NCI-H226 (cell line): Measurements from ENCODE around the gene RBP2.

ENCODE experiments used
- DNase-seq: peaks from one replicate; pipeline ENCODE4 v3.0.0-alpha.2; 2015

The RBP2 gene

DNA sequence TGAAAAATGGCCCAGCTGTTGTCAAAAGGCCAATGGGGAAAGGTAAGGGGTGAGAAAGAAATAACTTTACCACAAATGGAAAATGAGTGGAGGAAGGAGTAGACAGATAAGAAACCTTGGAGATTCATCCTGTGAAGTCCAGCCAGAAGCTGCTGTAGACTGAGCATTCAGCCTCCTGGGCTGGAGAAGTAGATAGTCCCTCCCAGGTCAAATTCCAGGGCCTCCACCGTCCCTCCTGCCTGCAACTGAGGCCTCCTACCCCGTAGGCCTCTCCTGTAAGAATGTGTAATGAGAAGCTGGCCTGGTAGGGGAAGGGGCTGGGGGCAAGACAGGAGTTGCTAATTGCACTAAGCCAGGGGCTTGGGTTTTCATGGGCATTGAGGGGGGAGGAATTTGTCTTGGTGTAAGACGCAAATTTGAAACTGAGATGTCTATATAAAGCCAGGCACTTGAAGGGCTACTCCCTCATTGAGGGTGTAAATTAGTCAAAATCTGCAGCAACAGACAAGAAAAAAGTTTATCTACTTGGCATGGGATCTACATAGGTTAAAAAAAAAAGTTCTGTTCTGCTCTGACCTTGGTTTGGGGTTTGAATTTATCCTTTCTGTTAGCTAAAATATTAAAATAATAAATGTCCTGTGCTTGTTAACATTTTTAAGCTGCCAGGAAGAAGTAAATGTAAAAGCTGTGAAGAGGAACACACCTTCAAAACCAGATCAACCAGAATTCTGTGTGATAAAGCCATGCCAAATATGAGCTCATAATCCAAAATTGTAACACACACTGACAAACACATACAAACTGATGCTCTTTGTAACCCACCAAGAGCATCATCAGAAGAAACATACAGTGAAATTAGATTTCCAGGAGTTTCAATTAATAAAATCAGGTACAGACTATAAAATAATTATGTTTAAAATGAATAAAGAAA lies 1.7 kb upstream of the RBP2 start:
- DNase-seq: peak; percentile 58

DNA sequence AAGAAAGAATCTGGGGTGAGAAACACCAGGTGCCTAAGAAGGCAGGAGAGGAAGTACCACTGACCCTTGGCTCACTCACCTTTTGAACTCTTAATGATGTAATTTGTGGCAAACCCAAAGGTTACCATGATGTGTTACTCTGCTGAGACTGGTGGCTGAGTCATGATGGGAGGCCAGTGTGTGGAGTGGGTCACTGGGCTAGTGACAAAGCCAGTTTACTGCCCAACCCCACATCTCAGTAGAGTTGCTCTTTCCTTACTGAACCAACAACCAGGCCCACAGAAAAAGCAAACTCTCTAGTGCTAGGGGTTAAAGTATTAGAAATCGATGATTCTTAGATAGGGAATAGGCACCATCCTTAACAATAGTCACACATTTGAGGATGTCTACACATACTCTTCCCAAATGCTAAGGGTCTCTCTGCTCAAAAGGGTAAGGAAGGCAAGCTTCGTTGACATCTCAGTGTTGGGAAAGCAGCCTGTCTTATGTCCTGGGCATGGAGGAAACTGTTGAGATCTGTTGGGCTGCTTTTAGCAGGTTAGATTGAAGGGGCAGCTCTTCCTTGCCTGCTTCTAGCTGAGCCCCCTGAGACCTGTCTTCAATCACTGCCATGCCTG lies 3.1 kb downstream of the RBP2 start:
- no peak for DNase-seq

DNA sequence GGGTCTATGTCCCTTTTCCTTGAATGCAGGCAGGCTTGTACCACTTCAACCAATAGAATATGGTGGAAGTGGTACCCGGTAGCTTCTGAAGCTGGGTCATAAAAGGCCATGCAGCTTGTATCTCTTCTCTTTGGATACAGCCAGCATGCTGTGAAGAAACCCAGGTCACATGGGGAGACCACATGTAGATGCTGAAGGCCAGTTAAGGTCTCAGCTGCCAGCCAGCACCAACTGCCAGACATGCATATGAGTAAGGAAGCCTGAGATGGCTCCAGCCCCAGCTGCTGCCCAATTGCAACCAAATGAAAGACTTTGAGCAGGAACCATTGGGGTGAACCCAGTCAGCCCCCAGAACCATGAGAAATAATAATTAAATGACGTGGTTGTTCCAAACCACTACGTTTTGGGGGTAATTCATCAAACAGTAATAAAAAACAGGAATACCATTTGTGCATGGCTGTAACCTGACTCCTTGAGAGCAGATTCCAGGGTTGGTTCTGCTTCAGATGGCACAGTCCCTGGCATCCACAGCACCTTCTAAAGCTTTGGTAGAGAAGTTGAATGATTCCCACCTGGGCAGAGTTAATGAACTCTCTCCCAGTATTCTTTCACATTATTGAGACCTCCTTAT lies 3.8 kb downstream of the RBP2 start:
- no peak for DNase-seq

DNA sequence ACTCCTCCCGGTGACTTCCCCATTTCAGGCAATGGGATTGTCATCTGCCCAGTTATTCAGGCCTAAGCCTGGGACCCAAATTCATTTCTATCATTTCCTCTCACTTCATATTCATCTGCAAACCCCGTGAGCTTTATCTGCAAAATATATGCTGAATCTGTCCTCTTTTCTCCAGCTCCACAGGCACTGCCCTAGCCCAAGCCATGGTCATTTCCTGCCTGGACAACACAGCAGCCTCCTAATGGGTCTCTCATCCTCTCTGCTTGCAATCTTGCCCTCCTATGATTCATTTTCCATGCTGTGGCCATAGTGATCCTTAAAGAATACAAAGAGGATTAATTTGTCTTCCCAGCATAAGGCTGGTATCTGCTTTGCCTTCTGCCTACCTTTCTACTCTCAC lies 6.1 kb downstream of the RBP2 start:
- peak; percentile 16 for DNase-seq

DNA sequence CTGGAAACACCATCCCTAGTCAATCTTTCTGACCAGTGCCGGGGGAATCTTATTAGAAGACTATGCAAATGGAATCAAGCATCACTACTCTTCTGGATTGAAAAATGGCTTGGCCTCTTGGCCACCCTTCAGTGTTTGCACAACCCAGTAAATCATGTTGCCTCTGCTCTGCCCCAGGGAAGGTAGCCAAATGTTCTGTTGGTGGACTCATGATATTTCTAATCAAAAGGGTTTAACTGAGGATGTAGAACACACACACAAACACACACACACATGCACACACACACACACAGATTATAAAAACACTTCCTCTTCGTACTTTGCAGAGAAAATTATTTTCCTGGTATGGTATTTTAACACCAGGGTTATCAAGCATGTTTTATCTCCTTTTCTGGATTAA lies 7.9 kb downstream of the RBP2 start:
- DNase-seq: no peak

DNA sequence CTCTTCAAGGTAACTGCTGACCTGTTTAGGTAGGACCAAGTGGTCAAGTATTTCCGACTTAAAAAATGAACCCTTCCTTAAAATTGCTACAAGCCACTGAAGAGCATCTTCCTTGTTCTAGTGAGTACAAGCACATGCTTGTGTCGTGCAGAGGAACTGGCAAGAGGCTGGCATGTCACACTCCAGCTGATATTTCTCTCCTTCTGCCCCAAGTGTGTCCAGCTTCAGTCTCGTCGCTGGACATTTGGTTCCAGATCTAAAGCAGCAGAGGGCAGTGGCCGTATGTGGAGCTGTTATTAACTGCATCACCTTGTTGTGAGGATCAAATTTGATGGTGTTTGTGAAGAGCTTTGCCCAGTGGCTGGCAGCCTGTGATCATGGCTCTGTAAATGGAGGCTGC lies 10.0 kb downstream of the RBP2 start:
- no peak for DNase-seq

DNA sequence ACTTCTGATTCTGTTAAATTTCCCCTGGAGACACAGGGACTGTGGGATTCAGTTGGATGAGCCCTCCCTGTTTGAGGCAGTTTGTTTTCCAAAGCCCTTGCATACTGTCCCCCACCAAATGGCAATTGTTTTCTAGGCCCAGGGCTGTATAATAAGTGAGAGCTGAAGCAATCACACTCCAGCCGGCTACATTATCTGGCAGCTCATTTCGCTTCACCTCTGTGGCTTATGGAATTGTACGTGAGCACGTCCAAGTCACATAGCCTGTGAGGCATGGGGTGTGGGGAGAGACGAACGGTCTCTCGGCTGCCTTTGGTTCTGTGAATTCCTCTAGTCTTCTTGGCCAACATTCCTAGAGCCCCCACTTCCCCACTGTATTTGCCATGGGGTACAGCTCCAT lies 10.7 kb downstream of the RBP2 start:
- no peak for DNase-seq

DNA sequence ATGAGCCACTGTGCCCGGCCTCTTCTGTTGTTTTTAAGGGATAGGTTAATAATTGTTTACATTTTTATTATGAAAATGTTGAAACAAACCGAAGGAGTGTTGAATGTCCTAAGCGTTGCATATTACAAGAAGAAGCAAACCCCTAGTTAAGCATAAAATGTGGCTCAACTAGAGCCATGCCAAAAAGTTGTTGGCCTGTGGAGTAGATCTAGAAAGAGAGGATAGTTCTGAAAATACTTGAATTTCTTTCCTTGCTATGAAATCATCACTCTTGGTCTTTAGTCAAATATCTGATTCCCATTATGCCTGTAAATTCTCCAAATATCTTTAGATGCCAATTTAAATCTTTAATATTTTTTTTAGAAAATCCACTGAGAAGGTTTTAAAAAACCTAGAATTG lies 12.8 kb downstream of the RBP2 start:
- no peak for DNase-seq

DNA sequence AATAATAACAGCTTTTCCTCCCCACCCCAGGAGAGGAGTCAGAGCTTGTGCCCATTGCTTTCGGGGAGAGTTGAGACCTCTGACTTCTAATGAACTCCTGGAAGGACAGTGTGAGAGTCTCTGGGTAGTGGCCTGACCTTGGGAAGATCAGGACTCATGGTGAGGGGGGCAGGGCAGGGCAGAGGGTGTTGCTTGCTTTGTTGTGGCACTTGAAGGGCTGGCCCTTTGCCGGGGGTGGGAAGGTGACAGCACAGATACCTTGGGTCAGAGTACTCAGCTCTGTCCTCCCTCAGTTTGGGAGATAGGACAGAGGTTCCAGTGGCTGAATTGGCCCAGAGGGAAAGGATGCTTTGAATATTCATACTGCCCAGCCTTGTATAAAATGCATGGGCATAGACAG lies 15.8 kb downstream of the RBP2 start:
- DNase-seq: no peak

DNA sequence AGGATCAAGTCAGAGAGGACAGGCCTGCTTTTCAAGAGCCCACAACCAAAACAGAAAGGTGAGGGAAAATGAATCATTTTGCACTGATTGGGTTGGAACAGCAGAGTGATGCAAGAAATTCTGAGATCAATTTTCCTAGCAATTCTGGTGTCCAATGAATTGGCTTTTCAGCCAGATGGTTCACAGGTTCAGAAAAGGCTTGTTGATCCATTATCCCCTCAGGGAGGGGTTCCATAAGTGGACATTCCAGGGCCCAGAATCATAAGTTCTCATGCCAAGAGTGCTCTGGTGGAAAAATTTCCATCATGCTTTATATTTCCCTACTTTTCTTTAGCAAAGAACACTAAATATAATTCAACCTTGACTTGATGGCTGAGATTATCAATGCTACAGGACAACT lies 16.2 kb downstream of the RBP2 start:
- no peak for DNase-seq

DNA sequence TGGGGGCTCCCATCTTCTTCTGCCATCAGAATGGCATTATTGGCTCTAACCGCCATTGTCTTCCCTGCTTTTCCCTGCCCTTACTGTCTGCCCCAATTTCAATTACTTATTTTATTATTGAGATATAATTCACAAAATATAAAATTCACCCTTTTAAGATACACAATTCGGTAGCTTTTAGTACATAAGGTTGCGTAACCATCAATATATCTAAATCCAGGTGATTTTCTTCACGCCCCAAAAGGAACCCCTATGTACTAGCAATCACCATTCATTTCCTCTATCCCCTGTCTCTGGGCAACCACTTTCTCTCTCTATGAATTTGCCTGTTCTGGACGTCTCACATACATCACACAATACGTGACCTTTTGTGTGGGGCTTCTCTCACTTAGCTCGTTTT lies 18.0 kb downstream of the RBP2 start:
- no peak for DNase-seq

DNA sequence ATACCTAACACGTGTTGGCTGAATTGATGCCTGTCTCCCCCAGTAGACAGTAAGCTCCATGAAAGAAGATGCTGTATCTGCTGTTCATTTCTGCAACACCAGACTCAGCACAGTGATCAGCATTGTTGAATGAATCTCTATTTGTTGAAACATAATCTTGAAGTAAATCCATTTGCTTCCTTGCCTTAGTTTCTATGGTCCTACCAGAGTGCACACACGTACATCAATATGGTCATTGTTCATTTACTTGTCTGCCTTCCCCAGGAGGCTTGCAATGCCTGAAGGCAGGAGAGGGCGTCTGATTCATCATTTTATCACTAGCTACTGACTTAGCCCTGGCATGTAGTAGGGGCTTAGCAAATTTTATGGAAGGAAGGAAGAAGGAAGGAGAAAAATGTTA lies 19.2 kb downstream of the RBP2 start:
- DNase-seq: peak; percentile 39

DNA sequence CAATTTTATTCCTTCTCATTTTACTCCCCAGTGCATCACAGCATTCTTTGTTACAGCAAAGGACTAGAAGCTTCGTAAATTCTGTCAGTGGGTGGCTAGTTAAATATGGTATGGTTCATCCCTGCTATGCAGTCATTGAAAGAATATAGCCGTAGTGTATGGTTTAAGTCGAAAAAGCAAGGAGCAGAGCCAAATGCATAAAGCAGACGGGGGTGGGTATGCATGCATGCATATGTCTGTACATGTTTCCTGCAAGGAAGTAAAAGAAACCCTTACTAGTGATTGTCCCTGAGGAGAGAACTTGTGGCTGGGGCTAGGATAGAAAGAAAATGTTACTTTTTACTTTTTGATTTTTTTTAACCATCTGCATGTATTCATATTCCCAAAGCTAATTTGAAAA lies 19.9 kb downstream of the RBP2 start:
- DNase-seq: no peak

DNA sequence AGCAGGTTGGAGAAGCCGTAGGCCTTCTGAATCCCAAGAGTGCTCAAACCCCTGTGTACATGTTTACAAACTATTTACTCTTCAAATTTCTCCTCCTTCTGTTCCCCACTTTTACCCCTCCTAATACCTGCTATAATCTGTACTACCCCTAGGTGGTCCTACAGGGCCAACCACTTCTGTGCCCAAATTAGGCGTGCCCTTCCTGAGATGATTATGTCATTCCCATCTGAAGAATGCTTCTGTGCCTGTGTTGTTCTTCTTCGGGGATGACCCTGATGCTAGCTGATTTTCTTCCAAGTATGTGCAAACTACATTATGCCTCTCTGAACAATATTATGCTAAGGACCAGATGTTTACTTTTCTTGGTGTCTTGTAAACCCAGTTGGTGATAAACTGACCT lies 20.5 kb downstream of the RBP2 start:
- no peak for DNase-seq

DNA sequence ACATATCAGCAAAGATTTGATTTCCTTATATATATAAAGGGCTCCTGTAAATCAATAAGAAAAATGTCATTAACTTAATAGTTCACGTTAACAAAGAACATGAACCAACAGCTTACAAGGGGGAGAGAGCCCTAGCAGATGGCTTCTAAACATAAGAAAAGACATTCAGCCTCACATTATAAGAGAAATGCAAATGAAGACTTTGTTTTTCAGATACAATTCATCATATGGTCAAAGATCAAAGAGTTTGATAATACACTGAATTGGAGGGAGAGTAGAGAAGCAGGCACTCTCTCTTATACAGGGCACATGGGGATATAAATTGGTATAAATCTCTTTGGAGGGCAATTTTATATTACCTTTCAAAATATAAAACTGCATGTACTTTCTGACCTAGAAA lies 21.1 kb downstream of the RBP2 start:
- DNase-seq: no peak

DNA sequence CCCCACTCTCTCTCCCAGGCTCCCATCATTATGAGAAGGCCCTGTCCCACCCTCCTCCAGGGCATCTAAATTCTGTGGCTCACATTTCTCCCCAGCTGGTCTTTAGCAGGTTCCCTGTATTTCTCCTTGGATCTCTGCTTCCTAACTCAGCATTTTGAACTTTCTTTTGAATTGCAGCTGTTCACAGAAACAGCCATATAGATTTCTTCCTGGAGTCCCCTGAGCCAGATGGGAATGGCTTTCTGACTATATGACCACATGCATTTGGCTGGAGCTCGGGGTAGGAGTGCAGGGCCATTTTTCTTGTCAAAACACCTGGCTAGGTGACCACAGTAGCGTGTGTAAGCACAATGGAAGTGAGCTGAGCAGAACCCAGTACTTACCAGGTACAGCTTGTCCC lies 22.0 kb downstream of the RBP2 start:
- DNase-seq: no peak

DNA sequence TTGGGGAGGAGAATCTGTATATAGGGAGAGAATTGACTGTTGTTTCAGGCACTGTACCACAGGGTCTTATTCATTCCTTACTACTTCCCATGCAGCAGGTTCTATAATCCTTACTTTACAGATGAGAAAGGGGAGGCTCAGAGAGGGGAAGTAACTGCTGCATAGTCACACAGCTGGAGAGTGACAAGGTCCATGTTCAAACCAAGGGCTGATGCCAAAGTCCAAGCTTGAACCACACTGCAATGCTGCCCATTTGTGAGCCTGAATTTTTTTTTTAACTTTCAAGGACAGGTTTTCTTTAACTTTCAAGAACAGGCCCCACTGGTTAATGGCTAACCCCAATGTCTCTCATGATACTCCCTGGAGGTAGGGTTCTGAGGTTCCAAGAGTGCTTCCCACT lies 26.2 kb downstream of the RBP2 start:
- DNase-seq: no peak

DNA sequence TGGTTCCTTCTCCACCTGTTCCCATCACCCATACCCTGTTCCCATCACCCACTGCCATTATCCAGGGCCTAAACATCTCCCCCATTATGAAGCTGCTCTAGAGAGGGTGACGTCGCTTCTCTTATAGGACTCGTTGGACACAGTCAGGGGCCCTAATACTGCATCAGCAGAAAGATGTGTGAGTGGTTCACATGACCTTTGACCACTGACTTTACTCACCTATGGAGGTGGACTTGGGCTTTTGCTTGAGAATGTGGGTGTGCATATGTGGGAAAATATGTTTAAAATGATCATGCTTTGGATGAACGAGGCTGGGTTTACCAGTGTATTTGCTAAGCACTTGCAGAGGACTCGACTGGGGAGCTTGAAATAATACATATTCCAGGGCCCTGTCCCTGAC lies 26.8 kb downstream of the RBP2 start:
- no peak for DNase-seq

DNA sequence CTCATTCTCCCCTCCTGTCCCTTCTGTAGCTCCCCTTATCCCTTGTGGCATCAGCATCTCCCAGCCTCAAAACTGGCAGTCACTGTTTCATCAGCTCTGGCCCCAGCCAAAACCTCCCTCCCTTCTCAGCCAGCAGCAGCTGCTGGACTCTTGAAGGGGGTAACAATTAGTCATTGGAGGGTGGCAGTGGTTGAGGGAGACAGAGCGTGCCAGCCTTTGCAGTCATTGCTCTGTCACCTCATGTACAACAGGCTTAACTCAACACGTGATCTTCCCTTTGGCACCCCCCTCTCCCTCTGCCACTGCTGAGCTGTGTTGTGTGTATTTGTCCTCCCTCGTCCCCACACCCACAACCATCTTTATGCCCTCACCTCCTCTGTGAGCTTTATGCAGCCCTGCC lies 28.2 kb downstream of the RBP2 start:
- DNase-seq: no peak

DNA sequence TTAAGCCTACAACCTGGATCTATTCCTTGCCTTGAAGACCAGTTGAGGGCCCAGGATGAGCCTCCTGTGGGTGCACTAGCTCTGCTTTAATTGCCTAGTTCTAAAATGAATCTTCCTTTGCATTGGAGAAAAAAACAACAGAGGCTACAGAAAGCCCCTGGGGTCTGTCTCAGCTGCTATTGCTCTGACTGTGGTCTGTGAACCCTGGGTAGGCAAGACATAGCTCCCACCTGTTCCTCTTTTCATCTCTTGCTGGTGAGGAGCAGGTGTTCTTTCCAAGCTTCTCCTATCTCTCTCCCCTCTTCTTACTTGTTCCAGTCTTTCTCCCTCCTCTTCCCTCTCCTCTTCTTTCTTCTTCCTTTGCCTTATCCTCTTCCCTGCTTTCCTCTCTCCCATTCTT lies 28.8 kb downstream of the RBP2 start:
- DNase-seq: no peak

DNA sequence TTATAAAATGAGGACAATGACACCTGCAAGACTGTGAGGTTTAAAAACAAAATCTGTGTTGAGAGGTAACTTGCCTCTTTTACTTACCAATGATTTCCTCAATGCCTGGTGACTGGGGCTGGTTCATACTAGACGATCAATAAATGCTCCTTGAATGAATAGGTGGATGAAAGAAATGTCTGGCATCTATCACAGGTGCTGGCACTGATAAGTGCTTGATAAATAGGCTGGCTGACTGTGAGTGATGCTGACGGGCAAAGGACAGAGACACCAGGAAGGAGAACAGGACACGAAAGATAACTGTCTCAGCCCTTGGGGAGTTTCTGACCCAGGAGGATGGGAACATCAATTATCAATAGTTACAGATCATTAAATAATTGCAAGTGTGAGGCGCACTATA lies 31.9 kb downstream of the RBP2 start:
- no peak for DNase-seq

DNA sequence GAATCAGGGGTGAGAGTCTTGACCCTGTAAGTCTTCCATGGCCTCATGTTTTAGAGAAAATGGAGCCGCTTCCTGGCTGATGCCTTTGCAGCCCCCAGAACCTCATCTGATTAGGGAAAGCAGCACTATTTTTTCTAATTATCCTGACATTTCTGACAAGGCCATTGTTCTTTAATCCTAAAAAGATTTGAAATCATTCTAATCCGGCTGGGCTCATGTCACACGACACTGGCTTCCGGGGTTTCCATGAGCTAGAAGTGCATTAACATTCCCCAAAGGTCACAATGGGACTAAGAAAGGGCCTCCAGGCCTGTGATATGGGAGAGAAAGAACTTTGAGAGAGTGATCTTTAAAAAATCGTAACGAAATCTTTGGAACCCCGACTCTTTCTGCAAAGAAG lies 33.1 kb downstream of the RBP2 start:
- DNase-seq: no peak

DNA sequence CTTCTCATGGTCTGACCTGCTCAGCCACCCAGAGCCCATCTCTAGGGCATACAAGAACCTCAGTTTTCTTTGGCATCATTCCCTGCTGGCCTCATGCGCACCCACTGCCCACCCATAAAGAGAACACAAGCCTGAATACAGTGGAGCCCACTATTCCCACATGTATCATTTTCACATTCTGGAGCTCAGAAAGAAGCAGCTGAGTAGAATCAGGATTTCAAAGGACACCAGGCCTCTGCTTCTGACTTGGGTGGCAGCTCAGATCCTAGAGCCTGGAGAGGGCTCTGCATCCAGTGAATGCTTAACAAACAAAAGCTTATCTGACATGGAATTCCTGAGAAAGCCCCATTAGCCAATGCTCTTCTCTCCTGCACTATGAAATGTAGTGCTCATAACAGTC lies 34.7 kb downstream of the RBP2 start:
- DNase-seq: no peak
